Adrenal gland (tissue), 12 donors: ENCODE data around the gene PTPRN. TPM values are rescaled to one million over a fixed set of nuclear protein-coding genes. Genes with fewer than 3 reads are reported as not detected.
A peak's percentile ranks its signal among the peaks of the same experiment; 100 is the strongest.

Experiments
- DNase-seq, 7 donors: peaks; one replicate each; pipeline ENCODE4 v3.0.0-alpha.2; 2019 to 2020
- H3K27ac ChIP-seq, 5 donors: fragments of 200-600 bp; sonication (generic) in 4 of 5; 1 replicate in 3 of 5; 2 replicates in 2 of 5; pipeline versions ENCODE4 v1.5.1 to v1.8.0; 2016 to 2020; ENCODE audit warnings: mild to moderate bottlenecking in 1 of 5
- H3K27me3 ChIP-seq: fragments of 200-600 bp; 2 replicates; pipeline ENCODE4 v1.8.0; 2021
- H3K36me3 ChIP-seq, 2 donors: fragments of 200-600 bp; replicated peaks in 1 of 2; 1 replicate in 1 of 2; 2 replicates in 1 of 2; pipeline versions ENCODE4 v1.5.1 to v1.8.0; 2018 to 2022
- H3K4me1 ChIP-seq, 2 donors: fragments of 200-600 bp; replicated peaks in 1 of 2; 1 replicate in 1 of 2; 2 replicates in 1 of 2; pipeline versions ENCODE4 v1.5.1 to v1.8.0; 2018 to 2021
- H3K4me3 ChIP-seq, 4 donors: fragments of 200-600 bp; sonication (generic) in 3 of 4; one replicate each; pipeline ENCODE4 v1.5.1; 2016 to 2018
- H3K9me3 ChIP-seq, 3 donors: fragments of 200-600 bp; sonication (generic) in 1 of 3; replicated peaks in 1 of 3; 1 replicate in 2 of 3; 2 replicates in 1 of 3; pipeline versions ENCODE4 v1.5.1 to v1.8.0; 2016 to 2021
- CTCF ChIP-seq, 6 experiments: fragments of 450-650 bp in 4 of 6; fragments of 200-600 bp in 2 of 6; sonication (generic) in 1 of 6; IDR thresholded peaks; 1 replicate in 5 of 6; 2 replicates in 1 of 6; pipeline versions ENCODE4 v1.5.1 to v1.8.0; 2016 to 2021; ENCODE audit warnings: antibody characterized with exemption in 6 of 6, mild to moderate bottlenecking in 2 of 6, moderate library complexity in 1 of 6
- POLR2A ChIP-seq, 2 donors: fragments of 450-650 bp; IDR thresholded peaks; one replicate each; pipeline ENCODE4 v1.6.1; 2017; ENCODE audit warnings: antibody characterized with exemption in 2 of 2, mild to moderate bottlenecking in 2 of 2, moderate library complexity in 1 of 2
- whole genome bisulfite sequencing, 4 donors: extraction: QIAGEN DNeasy Blood & Tissue Kit in 2 of 4; methylation state at CpG; one replicate each; pipeline versions ENCODE4 v1.1.5 to v1.1.7; 2013 to 2017; 5-methylcytosine and 5-hydroxymethylcytosine counted together
- intact Hi-C, 2 donors: fragments of 100-400 bp; cut with DNase I; formaldehyde crosslinking; loops; one replicate each; pipeline versions ENCODE4 v1.14.1 to v1.15.0; 2022 to 2023
- microRNA counts, 2 donors: library from miRNA; unstranded; fragments of <30 nt; microRNA quantifications; one replicate each; lab custom pipeline; 2016
- microRNA-seq, 3 donors: library from miRNA; unstranded; fragments of <30 nt; microRNA quantifications; one replicate each; pipeline ENCODE4, GENCODE V29; 2017 to 2020
- polyA plus RNA-seq, 3 donors: library from polyadenylated mRNA; stranded (reverse); fragments of 200-250 nt in 2 of 3; fragments of 350-450 nt in 1 of 3; fragmentation: Illumina TruSeq in 1 of 3; extraction: RNeasy Lipid Tissue Mini Kit (QIAGEN cat#74804) in 1 of 3; gene quantifications; one replicate each; pipeline ENCODE4 v1.2.3, GENCODE V29; 2013 to 2014
- small RNA-seq, 2 donors: library from RNA; depleted of rRNA; stranded (forward); fragments of <200 nt; gene quantifications; one replicate each; pipeline ENCODE3, GENCODE V24; 2016
- total RNA-seq, 9 donors: library from RNA; depleted of rRNA in 4 of 9; stranded (reverse); fragments of >200 nt in 4 of 9; fragments of 120-200 nt in 1 of 9; fragmentation: NEBNext Ultra II Directional in 1 of 9; extraction: Animal tissue kit (Norgen Biotek cat#: 25700) in 1 of 9; gene quantifications; one replicate each; pipeline versions ENCODE4 v1.1.0 to v1.2.4, GENCODE V29; 2013 to 2023
- donor health status: healthy with polysubstance abuse.
- donor health status: Bipolar disorder and iron deficiency.
- donor health status: DM: yes; HTN: yes; CAD: no.
- donor health status: DM: no; HTN: no; CAD: no.
- donor health status: DM: no; HTN: no; CAD: no.
- donor health status: DM: yes; HTN: yes; CAD: no.

PTPRN gene
- total and polyA plus RNA-seq, 12 donors: 0.39 to 106 (median 9.0) TPM; not detected in 1

GRCh38 chr2:219244789-219245147 is 64.4 kb downstream of the PTPRN start:
- no peaks in the 10 kb centered on the region for H3K9me3 ChIP-seq
- WGBS, 4 donors: 17 to 26% (median 20%) methylated on average over 5 to 6 of the region's 6 CpGs
- peaks cover 0 to 17% of the 10 kb centered on the region in 2 donors for H3K36me3 ChIP-seq
- peaks cover 23 to 30% of the 10 kb centered on the region in 2 donors for H3K4me1 ChIP-seq
- no peaks in the 10 kb centered on the region for H3K27me3 ChIP-seq
- DNase-seq: no peak
- intact Hi-C loops: loop anchor here (10.0 kb wide), 1 partner anchor 50 kb away; no protein-coding TSS in a partner anchor
- peak overlapping the region in 2 of 4 donors; percentile 67 to 70 for H3K4me3 ChIP-seq
- H3K27ac ChIP-seq: peak overlapping the region; percentile 68 to 96 (median 87)
- TF ChIP-seq POLR2A (IDR thresholded peaks at IDR 0.05): no peak
- no peak for TF ChIP-seq CTCF (IDR thresholded peaks at IDR 0.05)

GRCh38 chr2:219243291-219243761 is 65.9 kb downstream of the PTPRN start:
- TF ChIP-seq CTCF (IDR thresholded peaks at IDR 0.05) (no peak), POLR2A (IDR thresholded peaks at IDR 0.05) (no peak)
- intact Hi-C loops: loop anchor here (10.0 kb wide), 1 partner anchor 51 kb away; no protein-coding TSS in a partner anchor
- 49 to 77% (median 55%) methylated on average over 2 to 28 of the region's 28 CpGs for WGBS, 4 donors
- H3K4me1 ChIP-seq: peaks cover 14 to 21% of the 10 kb centered on the region in 2 donors
- no peaks in the 10 kb centered on the region for H3K9me3 ChIP-seq
- H3K27me3 ChIP-seq: no peaks in the 10 kb centered on the region
- peaks cover 0 to 18% of the 10 kb centered on the region in 2 donors for H3K36me3 ChIP-seq
- no peak overlapping the region for H3K4me3 ChIP-seq
- peak in 1 of 7 donors; percentile 28 for DNase-seq
- H3K27ac ChIP-seq: peak overlapping the region in 1 of 5 donors; percentile 42

MicroRNA genes within 50 kb of the gene (microRNA counts, 767-probe panel; counts per million panel counts)
- 0 counts per million in 2 donors for microRNA hsa-miR-153 (lab: Ali Mortazavi, UCI)

Small RNA genes within 50 kb of the gene (microRNA-seq; reads per million reads assigned to microRNA genes)
- gene MIR153-1: 0 reads per million in 3 donors

Small RNA genes within 50 kb of the gene (small RNA-seq; reads per million reads assigned to genes)
- gene AC053503.3 (0 reads per million in 2 donors), gene MIR153-1 (0.12 to 0.67 reads per million in 2 donors)

Other genes with a start within 250 kb of the PTPRN start
- gene IHH, start 248.5 kb downstream of the PTPRN start, total RNA-seq: under 1 TPM in 1 of 9 donors, not detected in 8; 0.11 TPM
- under 1 TPM in 1 of 3 donors, not detected in 2; 0.17 TPM for gene IHH, start 248.5 kb downstream of the PTPRN start, polyA plus RNA-seq
- gene NHEJ1, start 148.6 kb downstream of the PTPRN start, total RNA-seq: 10 to 100 TPM; 11.9 to 22.9 (median 17.8) TPM
- 10 to 100 TPM in 1 of 3 donors, 1 to 10 TPM in 2; 5.7 to 26.0 (median 7.1) TPM for gene NHEJ1, start 148.6 kb downstream of the PTPRN start, polyA plus RNA-seq
- gene SLC23A3, start 139.4 kb downstream of the PTPRN start, total RNA-seq: 1 to 10 TPM in 2 of 9 donors, under 1 TPM in 5, not detected in 2; 0.14 to 2.9 (median 0.83) TPM
- 1 to 10 TPM in 1 of 3 donors, under 1 TPM in 2; 0.11 to 4.3 (median 0.84) TPM for gene SLC23A3, start 139.4 kb downstream of the PTPRN start, polyA plus RNA-seq
- gene CNPPD1, start 132.5 kb downstream of the PTPRN start, total RNA-seq: 100 to 1,000 TPM in 6 of 9 donors, 10 to 100 TPM in 3; 32.6 to 137 (median 110) TPM
- gene CNPPD1, start 132.5 kb downstream of the PTPRN start, polyA plus RNA-seq: 10 to 100 TPM; 46.9 to 62.7 (median 61.0) TPM
- 100 to 1,000 TPM in 5 of 9 donors, 10 to 100 TPM in 4; 63.3 to 159 (median 114) TPM for gene RETREG2, start 131.1 kb downstream of the PTPRN start, total RNA-seq
- gene RETREG2, start 131.1 kb downstream of the PTPRN start, polyA plus RNA-seq: 10 to 100 TPM; 30.1 to 63.3 (median 47.6) TPM
- 100 to 1,000 TPM in 1 of 9 donors, 10 to 100 TPM in 8; 28.7 to 156 (median 34.5) TPM for gene ZFAND2B, start 102.6 kb downstream of the PTPRN start, total RNA-seq
- 10 to 100 TPM; 24.7 to 85.5 (median 48.3) TPM for gene ZFAND2B, start 102.6 kb downstream of the PTPRN start, polyA plus RNA-seq
- 10 to 100 TPM; 10.1 to 85.1 (median 26.8) TPM for gene ABCB6, start 90.4 kb downstream of the PTPRN start, total RNA-seq
- 10 to 100 TPM; 22.4 to 73.3 (median 71.2) TPM for gene ABCB6, start 90.4 kb downstream of the PTPRN start, polyA plus RNA-seq
- gene ATG9A, start 79.8 kb downstream of the PTPRN start, total RNA-seq: 10 to 100 TPM; 27.3 to 73.1 (median 57.8) TPM
- 10 to 100 TPM; 13.0 to 37.6 (median 26.5) TPM for gene ATG9A, start 79.8 kb downstream of the PTPRN start, polyA plus RNA-seq
- gene ANKZF1, start 79.6 kb downstream of the PTPRN start, total RNA-seq: 10 to 100 TPM; 11.5 to 60.1 (median 36.8) TPM
- gene ANKZF1, start 79.6 kb downstream of the PTPRN start, polyA plus RNA-seq: 10 to 100 TPM; 15.0 to 93.1 (median 50.4) TPM
- 10 to 100 TPM in 7 of 9 donors, 1 to 10 TPM in 2; 6.3 to 25.0 (median 14.2) TPM for gene GLB1L, start 64.0 kb downstream of the PTPRN start, total RNA-seq
- gene GLB1L, start 64.0 kb downstream of the PTPRN start, polyA plus RNA-seq: 10 to 100 TPM; 12.6 to 18.1 (median 14.9) TPM
- 10 to 100 TPM; 19.2 to 55.8 (median 26.8) TPM for gene STK16, start 63.9 kb downstream of the PTPRN start, total RNA-seq
- 10 to 100 TPM; 24.7 to 27.1 (median 26.8) TPM for gene STK16, start 63.9 kb downstream of the PTPRN start, polyA plus RNA-seq
- gene TUBA4B, start 56.2 kb downstream of the PTPRN start, total RNA-seq: under 1 TPM in 1 of 9 donors, not detected in 8; 0.14 TPM
- under 1 TPM in 1 of 3 donors, not detected in 2; 0.07 TPM for gene TUBA4B, start 56.2 kb downstream of the PTPRN start, polyA plus RNA-seq
- gene TUBA4A, start 55.5 kb downstream of the PTPRN start, total RNA-seq: 100 to 1,000 TPM in 1 of 9 donors, 10 to 100 TPM in 8; 16.6 to 207 (median 26.4) TPM
- gene TUBA4A, start 55.5 kb downstream of the PTPRN start, polyA plus RNA-seq: 100 to 1,000 TPM in 1 of 3 donors, 10 to 100 TPM in 2; 13.4 to 741 (median 39.6) TPM
- gene DNAJB2, start 30.0 kb downstream of the PTPRN start, total RNA-seq: 100 to 1,000 TPM in 8 of 9 donors, 10 to 100 TPM in 1; 80.6 to 180 (median 134) TPM
- 100 to 1,000 TPM; 126 to 201 (median 145) TPM for gene DNAJB2, start 30.0 kb downstream of the PTPRN start, polyA plus RNA-seq
- not detected for gene RESP18, start 23.3 kb upstream of the PTPRN start, total RNA-seq
- gene RESP18, start 23.3 kb upstream of the PTPRN start, polyA plus RNA-seq: not detected
- 10 to 100 TPM; 33.5 to 59.2 (median 50.6) TPM for gene DNPEP, start 78.5 kb upstream of the PTPRN start, total RNA-seq
- gene DNPEP, start 78.5 kb upstream of the PTPRN start, polyA plus RNA-seq: 100 to 1,000 TPM in 1 of 3 donors, 10 to 100 TPM in 2; 30.0 to 107 (median 93.9) TPM
- gene DES, start 109.0 kb upstream of the PTPRN start, total RNA-seq: 10 to 100 TPM in 3 of 9 donors, 1 to 10 TPM in 5, under 1 TPM in 1; 0.94 to 46.5 (median 7.9) TPM
- 100 to 1,000 TPM in 1 of 3 donors, 10 to 100 TPM in 2; 58.4 to 283 (median 60.1) TPM for gene DES, start 109.0 kb upstream of the PTPRN start, polyA plus RNA-seq
- gene SPEG, start 125.4 kb upstream of the PTPRN start, total RNA-seq: 10 to 100 TPM in 1 of 9 donors, 1 to 10 TPM in 6, under 1 TPM in 2; 0.66 to 14.8 (median 4.1) TPM
- gene SPEG, start 125.4 kb upstream of the PTPRN start, polyA plus RNA-seq: 100 to 1,000 TPM in 1 of 3 donors, 10 to 100 TPM in 1, 1 to 10 TPM in 1; 4.3 to 178 (median 40.1) TPM
- gene GMPPA, start 189.5 kb upstream of the PTPRN start, total RNA-seq: 10 to 100 TPM; 23.0 to 60.6 (median 26.7) TPM
- 10 to 100 TPM; 36.8 to 72.2 (median 38.5) TPM for gene GMPPA, start 189.5 kb upstream of the PTPRN start, polyA plus RNA-seq
- gene ASIC4, start 205.1 kb upstream of the PTPRN start, total RNA-seq: 1 to 10 TPM in 2 of 9 donors, under 1 TPM in 3, not detected in 4; 0.15 to 2.2 (median 0.83) TPM
- 10 to 100 TPM in 1 of 3 donors, 1 to 10 TPM in 1, under 1 TPM in 1; 0.31 to 16.3 (median 1.8) TPM for gene ASIC4, start 205.1 kb upstream of the PTPRN start, polyA plus RNA-seq
- 100 to 1,000 TPM in 3 of 9 donors, 10 to 100 TPM in 6; 42.0 to 196 (median 80.3) TPM for gene CHPF, start 234.4 kb upstream of the PTPRN start, total RNA-seq
- gene CHPF, start 234.4 kb upstream of the PTPRN start, polyA plus RNA-seq: 10 to 100 TPM in 2 of 3 donors, 1 to 10 TPM in 1; 9.1 to 49.8 (median 44.2) TPM
- gene TMEM198, start 234.6 kb upstream of the PTPRN start, total RNA-seq: 10 to 100 TPM in 5 of 9 donors, 1 to 10 TPM in 4; 3.3 to 16.2 (median 10.1) TPM
- gene TMEM198, start 234.6 kb upstream of the PTPRN start, polyA plus RNA-seq: 10 to 100 TPM in 2 of 3 donors, 1 to 10 TPM in 1; 7.5 to 12.1 (median 10.2) TPM